ENCODE measurements around the gene GRIP2. TPM values are rescaled to one million over a fixed set of nuclear protein-coding genes. Genes with fewer than 3 reads are reported as not detected.
A peak's percentile ranks its signal among the peaks of the same experiment; 100 is the strongest.

Gene GRIP2
- total and polyA plus RNA-seq, 2 of the 4 experiments (the other 2 are of a cell fraction), result 0.05 TPM; not detected in 1

GRCh38 chr3:14454639-14455310, 85.4 kb downstream of the GRIP2 start:
- TF ChIP-seq RCOR1 (IDR thresholded peaks at IDR 0.05; ENCODE audit: insufficient replicate concordance, low read length), result no peak
- TF ChIP-seq FOS (IDR thresholded peaks at IDR 0.05; ENCODE audit: low read depth, low read length), result no peak
- no peak for TF ChIP-seq MAFK (IDR thresholded peaks at IDR 0.05; ENCODE audit: low read depth, low read length)
- no peak for TF ChIP-seq CTCF (conservative IDR thresholded peaks at IDR 0.05; ENCODE audit: low read depth, low read length)
- TF ChIP-seq USF2 (IDR thresholded peaks at IDR 0.05; ENCODE audit: low read depth, low read length), result no peak
- ChIA-PET POLR2A (ENCODE audit: unreplicated experiment) (interaction anchor here (0.6 kb wide), 2 partner anchors 35 to 86 kb away, joined by 3 read pairs; no protein-coding TSS in a partner anchor), CTCF (no interaction called here)
- peaks cover 35% of the 10 kb centered on the region; the same call in 1 of the 2 replicates for H3K36me3 ChIP-seq (ENCODE audit: control insufficient read depth, insufficient read depth, low read length)
- peaks cover 22% of the 10 kb centered on the region for H3K4me1 ChIP-seq (ENCODE audit: control insufficient read depth, insufficient read depth, low read length)
- no peak overlapping the region for H3K4me2 ChIP-seq (ENCODE audit: low read depth, low read length)
- 65% methylated on average over 3 of the region's 8 CpGs; no CpG with 5 or more reads in 1 of the 2 experiments for WGBS, 2 experiments (ENCODE audit: extremely low coverage in 2 of 2, insufficient read length in 1 of 2)
- H2BK120ac ChIP-seq (ENCODE audit: low read depth, low read length), result peak overlapping the region; percentile 41; the same call in 1 of the 2 replicates
- peak overlapping the region; percentile 84 for H3K23ac ChIP-seq (ENCODE audit: low read depth, low read length)
- intact Hi-C loops (cut with micrococcal nuclease) (no loop called here), in situ Hi-C loops (cut with MboI; ENCODE audit: low sequenced_read_pairs) (no loop called here), dilution Hi-C loops (cut with HindIII; ENCODE audit: low sequenced_read_pairs, unreplicated experiment) (no loop called here)
- H3K9me3 ChIP-seq (ENCODE audit: control insufficient read depth, insufficient read depth, low read length), result no peaks in the 10 kb centered on the region
- no peak overlapping the region for H2AFZ ChIP-seq (replicated peaks; ENCODE audit: low read length, poor library complexity)
- no TSS peak for BruUV-seq (replicated peaks)
- DNase-seq (no peak), ATAC-seq (ENCODE audit: low read depth) (no peak)
- peak overlapping the region; percentile 44; the same call in 1 of the 3 replicates for H2BK15ac ChIP-seq (ENCODE audit: low read depth, low read length)
- peak overlapping the region; percentile 63; the same call in 1 of the 2 replicates for H4K91ac ChIP-seq (ENCODE audit: insufficient read depth, low read depth, low read length)
- H4K5ac ChIP-seq (ENCODE audit: low read depth, low read length), result no peak overlapping the region; the same call in 1 of the 2 replicates
- peak overlapping the region; percentile 57; the same call in 1 of the 2 replicates for H3K14ac ChIP-seq (replicated peaks; ENCODE audit: low read depth, low read length)
- no peaks in the 10 kb centered on the region for H3K27me3 ChIP-seq (ENCODE audit: control insufficient read depth, insufficient read depth, low read length)
- peak overlapping the region; percentile 39 for H2AK9ac ChIP-seq (replicated peaks; ENCODE audit: low read depth, low read length, poor library complexity)
- peak overlapping the region in 1 of 2 experiments; percentile 22; a peak in 2 of 4 replicates for H4K8ac ChIP-seq (ENCODE audit: low read depth in 2 of 2, low read length in 2 of 2)
- peak overlapping the region; percentile 35; the same call in 1 of the 2 replicates for H3K4ac ChIP-seq (ENCODE audit: low read depth, low read length)
- H3K18ac ChIP-seq (ENCODE audit: low read depth, low read length), result no peak overlapping the region
- H4K20me1 ChIP-seq (ENCODE audit: insufficient read depth, low read length), result peaks cover 4% of the 10 kb centered on the region; the same call in 1 of the 2 replicates
- H2AK5ac ChIP-seq (ENCODE audit: low read depth, low read length), result peak overlapping the region; percentile 93
- no peak overlapping the region for H3K56ac ChIP-seq (ENCODE audit: extremely low read depth, insufficient read depth, low read length)
- no peak overlapping the region for H3K9ac ChIP-seq (ENCODE audit: low read depth, low read length)
- peaks cover 26% of the 10 kb centered on the region for H3K9me1 ChIP-seq (ENCODE audit: insufficient read depth, low read length)
- H3K27ac ChIP-seq (ENCODE audit: insufficient read depth, low read length), result no peak overlapping the region
- H2BK5ac ChIP-seq (ENCODE audit: low read depth, low read length, poor library complexity, severe bottlenecking), result no peak overlapping the region
- no peak overlapping the region for H3K4me3 ChIP-seq (ENCODE audit: insufficient read depth, low read depth, low read length)
- peaks cover 5 to 30% of the 10 kb centered on the region in 2 experiments; a peak in 3 of 4 replicates for H3K79me1 ChIP-seq (ENCODE audit: low read depth in 1 of 2, low read length in 2 of 2)
- H2BK20ac ChIP-seq (ENCODE audit: low read depth, low read length), result peak overlapping the region; percentile 50; the same call in 1 of the 2 replicates

Data from IMR-90 (cell line).